Vagina (tissue), 2 donors: ENCODE measurements around the gene AVPR2. TPM values are rescaled to one million over a fixed set of nuclear protein-coding genes. Genes with fewer than 3 reads are reported as not detected.

Experiments
- DNase-seq, 2 donors: peaks; one replicate each; pipeline ENCODE4 v3.0.0-alpha.2; 2017; ENCODE audit errors: extremely low spot score in 2 of 2
- H3K27ac ChIP-seq: fragments of 200-600 bp; sonication (generic); one replicate; pipeline ENCODE4 v1.5.1; 2019
- H3K27me3 ChIP-seq: fragments of 200-600 bp; sonication (generic); one replicate; pipeline ENCODE4 v1.5.1; 2019
- H3K36me3 ChIP-seq, 2 donors: fragments of 200-600 bp; sonication (generic); one replicate each; pipeline ENCODE4 v1.5.1; 2017 to 2019
- H3K4me1 ChIP-seq: fragments of 200-600 bp; sonication (generic); one replicate; pipeline ENCODE4 v1.5.1; 2019
- H3K4me3 ChIP-seq, 2 donors: fragments of 200-600 bp; sonication (generic); 1 replicate in 1 of 2; 2 replicates in 1 of 2; pipeline ENCODE4 v1.5.1; 2016 to 2019
- H3K9me3 ChIP-seq: fragments of 200-600 bp; sonication (generic); one replicate; pipeline ENCODE4 v1.5.1; 2019
- CTCF ChIP-seq, 3 experiments: fragments of 450-650 bp in 2 of 3; fragments of 200-600 bp in 1 of 3; sonication (generic) in 1 of 3; IDR thresholded peaks; one replicate each; pipeline ENCODE4 v1.5.1; 2017 to 2019; ENCODE audit warnings: antibody characterized with exemption in 3 of 3, mild to moderate bottlenecking in 2 of 3, moderate library complexity in 2 of 3
- POLR2A ChIP-seq, 2 donors: fragments of 450-650 bp; IDR thresholded peaks; one replicate each; pipeline ENCODE4 v1.6.1; 2017; ENCODE audit warnings: antibody characterized with exemption in 2 of 2, mild to moderate bottlenecking in 2 of 2, moderate library complexity in 2 of 2
- POLR2AphosphoS5 ChIP-seq, 2 donors: sonication (generic); formaldehyde crosslinking; IDR thresholded peaks; one replicate each; pipeline ENCODE4 v1.9.0; 2017; ENCODE audit warnings: antibody characterized with exemption in 2 of 2, mild to moderate bottlenecking in 2 of 2, low read depth in 1 of 2; ENCODE audit not compliant: insufficient read depth in 1 of 2
- intact Hi-C: fragments of 100-400 bp; cut with DNase I; formaldehyde crosslinking; loops from one replicate; pipeline ENCODE4 v1.15.1; 2023
- total RNA-seq: library from RNA; depleted of rRNA; stranded (reverse); fragments of >200 nt; gene quantifications from one replicate; pipeline ENCODE4 v1.2.3, GENCODE V29; 2016

AVPR2 gene
- total RNA-seq, 1 donor from 2014 or later: 4.9 TPM

GRCh38 chrX:153877571-153878261 is 26.8 kb upstream of the AVPR2 start:
- H3K4me3 ChIP-seq: no peak overlapping the region
- H3K27me3 ChIP-seq: no peaks in the 10 kb centered on the region
- no peaks in the 10 kb centered on the region for H3K36me3 ChIP-seq
- TF ChIP-seq POLR2AphosphoS5 (IDR thresholded peaks at IDR 0.05; ENCODE audit: insufficient read depth in 1 of 2, low read depth in 1 of 2): no peak
- TF ChIP-seq POLR2A (IDR thresholded peaks at IDR 0.05): no peak
- no peak for TF ChIP-seq CTCF (IDR thresholded peaks at IDR 0.05)
- no peak overlapping the region for H3K27ac ChIP-seq
- intact Hi-C loops: no loop called here
- H3K4me1 ChIP-seq: no peaks in the 10 kb centered on the region
- DNase-seq: no peak
- H3K9me3 ChIP-seq: no peaks in the 10 kb centered on the region

GRCh38 chrX:153878345-153878744 is 26.1 kb upstream of the AVPR2 start:
- H3K9me3 ChIP-seq: no peaks in the 10 kb centered on the region
- no peaks in the 10 kb centered on the region for H3K4me1 ChIP-seq
- H3K27me3 ChIP-seq: no peaks in the 10 kb centered on the region
- no peaks in the 10 kb centered on the region for H3K36me3 ChIP-seq
- H3K4me3 ChIP-seq: no peak overlapping the region
- TF ChIP-seq POLR2AphosphoS5 (IDR thresholded peaks at IDR 0.05; ENCODE audit: insufficient read depth in 1 of 2, low read depth in 1 of 2) (no peak), CTCF (IDR thresholded peaks at IDR 0.05) (no peak), POLR2A (IDR thresholded peaks at IDR 0.05) (no peak)
- DNase-seq: no peak
- H3K27ac ChIP-seq: no peak overlapping the region
- intact Hi-C loops: no loop called here

- TF ChIP-seq POLR2AphosphoS5 (IDR thresholded peaks at IDR 0.05; ENCODE audit: insufficient read depth in 1 of 2, low read depth in 1 of 2): no peak
- no peak for TF ChIP-seq POLR2A (IDR thresholded peaks at IDR 0.05)
- no peak for TF ChIP-seq CTCF (IDR thresholded peaks at IDR 0.05)
- intact Hi-C loops: no loop called here
- Histone ChIP-seq H3K4me1 (no peaks in the 10 kb centered on the region), H3K9me3 (no peaks in the 10 kb centered on the region), H3K27me3 (no peaks in the 10 kb centered on the region), H3K36me3 (no peaks in the 10 kb centered on the region), H3K4me3 (no peak overlapping the region), H3K27ac (no peak overlapping the region)
- no peak for DNase-seq
Measured at GRCh38 chrX:153878969-153879653, 25.4 kb upstream of the AVPR2 start.

GRCh38 chrX:153879741-153880439 is 24.6 kb upstream of the AVPR2 start:
- H3K27ac ChIP-seq: no peak overlapping the region
- no peaks in the 10 kb centered on the region for H3K36me3 ChIP-seq
- intact Hi-C loops: no loop called here
- H3K4me1 ChIP-seq: no peaks in the 10 kb centered on the region
- no peaks in the 10 kb centered on the region for H3K9me3 ChIP-seq
- peaks cover under 1% of the 10 kb centered on the region for H3K27me3 ChIP-seq
- TF ChIP-seq POLR2A (IDR thresholded peaks at IDR 0.05): no peak
- TF ChIP-seq POLR2AphosphoS5 (IDR thresholded peaks at IDR 0.05; ENCODE audit: insufficient read depth in 1 of 2, low read depth in 1 of 2): no peak
- no peak for TF ChIP-seq CTCF (IDR thresholded peaks at IDR 0.05)
- no peak for DNase-seq
- H3K4me3 ChIP-seq: no peak overlapping the region
